GM12878 (cell line): ENCODE data around the gene CLBA1. TPM values are rescaled to one million over a fixed set of nuclear protein-coding genes. Genes with fewer than 3 reads are reported as not detected.

Experiments used
- ATAC-seq: fragments of 200-7000 bp; cut with Tn5 transposase; 3 replicates; pipeline ENCODE4 v1.9.1; 2020; ENCODE audit warnings: mild to moderate bottlenecking, moderate library complexity
- BruUV-seq: library from RNA; stranded (reverse); fragments of 400-500 nt; replicated peaks from 2 replicates; lab custom pipeline; 2021; lab: Mats Ljungman, UMichigan
- CTCF ChIA-PET: fragments of 300-600 bp; sonication (Branson Sonifier 250); formaldehyde crosslinking; extraction: SDS; loops from one replicate; lab custom pipeline; 2021; ENCODE audit warnings: inconsistent platforms; lab: Yijun Ruan, JAX
- POLR2A ChIA-PET: fragments of 350-600 bp; formaldehyde crosslinking; extraction: SDS; loops from one replicate; lab custom pipeline; 2021; ENCODE audit warnings: inconsistent platforms; lab: Charles Lee
- RAD21 ChIA-PET: fragments of 300-600 bp; sonication (Branson Sonifier 250); formaldehyde crosslinking; loops from one replicate; lab custom pipeline; 2023; ENCODE audit warnings: antibody characterized with exemption; ENCODE audit not compliant: unreplicated experiment; lab: Charles Lee
- SMC1A ChIA-PET: fragments of 300-600 bp; sonication (Branson Sonifier 250); formaldehyde crosslinking; loops from one replicate; lab custom pipeline; 2023; ENCODE audit not compliant: unreplicated experiment, uncharacterized antibody; lab: Charles Lee
- DNase-seq: peaks from one replicate; pipeline ENCODE4 v3.0.0-alpha.2; 2011; ENCODE audit warnings: low read depth, low spot score
- FAIRE-seq: peaks from 3 replicates; lab custom pipeline; 2011; peaks lifted over from hg19 to GRCh38; lab: Jason Lieb, UNC
- H2AFZ ChIP-seq: 2 replicates; pipeline ENCODE4 v1.6.0; 2011; ENCODE audit warnings: low read depth, low read length, control low read depth; ENCODE audit not compliant: control insufficient read depth
- H3K27ac ChIP-seq: 2 replicates; pipeline ENCODE4 v1.5.1; 2011; ENCODE audit warnings: control low read depth; ENCODE audit not compliant: control insufficient read depth, insufficient read depth
- H3K27me3 ChIP-seq, 2 experiments: replicated peaks in 1 of 2; 2 replicates each; pipeline versions ENCODE4 v1.6.0 to v1.6.1; 2011; ENCODE audit warnings: low read length in 1 of 2; ENCODE audit not compliant: control insufficient read depth in 2 of 2, insufficient read depth in 2 of 2
- H3K36me3 ChIP-seq, 2 experiments: 2 replicates each; pipeline ENCODE4 v1.5.1; 2011; ENCODE audit warnings: low read length in 1 of 2; ENCODE audit not compliant: control insufficient read depth in 2 of 2, insufficient read depth in 2 of 2
- H3K4me1 ChIP-seq: 2 replicates; pipeline ENCODE4 v1.6.1; 2011; ENCODE audit warnings: mild to moderate bottlenecking, low read length, moderate library complexity, mixed read lengths; ENCODE audit not compliant: control insufficient read depth, insufficient read depth
- H3K4me2 ChIP-seq: 2 replicates; pipeline ENCODE4 v1.6.0; 2011; ENCODE audit warnings: control low read depth; ENCODE audit not compliant: control insufficient read depth, insufficient read depth
- H3K4me3 ChIP-seq: fragments of 200-600 bp; sonication (generic); 2 replicates; pipeline ENCODE4 v1.5.1; 2016
- H3K79me2 ChIP-seq: 2 replicates; pipeline ENCODE4 v1.6.0; 2011; ENCODE audit warnings: low read length; ENCODE audit not compliant: control insufficient read depth, insufficient read depth
- H3K9ac ChIP-seq: 2 replicates; pipeline ENCODE4 v1.8.0; 2011; ENCODE audit warnings: low read length, control low read depth, mixed read lengths; ENCODE audit not compliant: control insufficient read depth, insufficient read depth
- H3K9me3 ChIP-seq: replicated peaks from 3 replicates; pipeline ENCODE4 v1.5.1; 2011; ENCODE audit warnings: mild to moderate bottlenecking, low read length; ENCODE audit not compliant: control insufficient read depth, insufficient read depth
- H4K20me1 ChIP-seq: 2 replicates; pipeline ENCODE4 v1.6.0; 2011; ENCODE audit not compliant: control insufficient read depth, insufficient read depth
- NR2C1 ChIP-seq: fragments of 450-650 bp; IDR thresholded peaks from 2 replicates; pipeline ENCODE4 v1.6.1; 2017; ENCODE audit warnings: antibody characterized with exemption, mild to moderate bottlenecking, moderate library complexity
- SMARCA5 ChIP-seq: fragments of 450-650 bp; IDR thresholded peaks from 2 replicates; pipeline ENCODE4 v1.6.1; 2017; ENCODE audit warnings: mild to moderate bottlenecking
- STAT1 ChIP-seq: fragments of 450-650 bp; conservative IDR thresholded peaks from 2 replicates; pipeline ENCODE4 v1.6.1; 2014; ENCODE audit warnings: antibody characterized with exemption, mild to moderate bottlenecking
- SUZ12 ChIP-seq: fragments of 200-600 bp; sonication (generic); IDR thresholded peaks from one replicate; pipeline ENCODE4 v1.6.1; 2018; ENCODE audit warnings: antibody characterized with exemption, mild to moderate bottlenecking; ENCODE audit not compliant: unreplicated experiment
- YY1 ChIP-seq: IDR thresholded peaks from 2 replicates; pipeline ENCODE4 v1.6.1; 2011; ENCODE audit warnings: low read depth, mild to moderate bottlenecking, low read length
- ZNF687 ChIP-seq: fragments of 450-650 bp; IDR thresholded peaks from 2 replicates; pipeline ENCODE4 v1.6.1; 2017; ENCODE audit warnings: mild to moderate bottlenecking, moderate library complexity
- WGBS: methylation state at CpG from one replicate; pipeline ENCODE4 v1.1.6; 2016; ENCODE audit warnings: low lambda C conversion rate; ENCODE audit not compliant: insufficient replicate concordance, insufficient coverage; ENCODE audit errors: missing lambda C conversion rate; 5-methylcytosine and 5-hydroxymethylcytosine counted together
- in situ Hi-C: fragments of 300-500 bp; cut with MboI; formaldehyde crosslinking; loops from 9 replicates; pipeline ENCODE4 v1.14.3; 2018; ENCODE audit warnings: mixed read lengths
- intact Hi-C: fragments of 100-400 bp; cut with micrococcal nuclease; formaldehyde crosslinking; loops from one replicate; pipeline ENCODE4 v1.14.2; 2022; ENCODE audit not compliant: unreplicated experiment
- polyA plus RNA-seq, 11 experiments: library from polyadenylated mRNA; depleted of rRNA in 4 of 11; unstranded in 6 of 11; stranded (reverse) in 5 of 11; fragments of >200 nt; fragmentation: Nextera tagmentation in 4 of 11; fragmentation: Illumina TruSeq in 1 of 11; extraction: Ambion mirVana in 4 of 11; extraction: Trizol in 1 of 11; gene quantifications; 1 replicate in 1 of 11; 2 replicates in 10 of 11; pipeline versions ENCODE4 v1.2.1 to v1.2.3, GENCODE V29; 2011 to 2016; ENCODE audit warnings: inconsistent platforms in 2 of 11, missing spikeins in 2 of 11, low read depth in 1 of 11
- total RNA-seq, 4 experiments: library from RNA; depleted of rRNA in 3 of 4; stranded (reverse); fragments of >200 nt in 3 of 4; fragmentation: Illumina TruSeq in 1 of 4; extraction: Trizol in 1 of 4; gene quantifications; 2 replicates each; pipeline versions ENCODE4 v1.2.1 to v1.2.3, GENCODE V29; 2013 to 2021
- TF ChIP-seq, protein P1 (sequence below): fragments of 150-350 bp; IDR thresholded peaks from 2 replicates; pipeline ENCODE4 v1.6.1; 2014; ENCODE audit warnings: mild to moderate bottlenecking, low read depth, low read length

CLBA1 gene
- total and polyA plus RNA-seq, 10 of the 15 experiments (the other 5 are each of a cell fraction or from before 2014, with no cell fraction given) = 0.07 to 1.1 (median 0.62) TPM; not detected in 1

DNA sequence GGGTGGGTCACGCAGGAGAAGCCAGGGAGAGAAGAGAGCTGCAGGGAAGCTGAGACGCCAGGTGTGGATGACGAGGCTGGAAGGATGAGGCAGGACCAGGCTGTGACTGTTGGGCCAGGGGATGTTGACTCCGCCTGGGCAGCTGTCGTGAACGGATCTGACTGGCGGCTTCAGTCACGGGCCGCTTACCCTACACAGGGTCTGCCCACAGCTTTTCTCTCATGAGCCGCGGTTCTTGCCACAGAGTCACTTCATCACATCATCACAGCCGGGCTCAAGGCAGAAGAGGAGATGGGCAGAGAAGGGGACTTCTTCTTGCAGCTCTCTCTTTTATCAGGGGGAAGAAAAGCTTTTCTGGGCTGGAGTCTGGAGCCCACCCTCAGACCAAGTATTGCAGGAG is 7.7 kb downstream of the CLBA1 start:
- H3K4me1 ChIP-seq = no peaks in the 10 kb centered on the region
- POLR2A ChIA-PET = no interaction called here
- BruUV-seq = no TSS peak

More for the DNA sequence above, 7.7 kb downstream of the CLBA1 start:
- no peaks in the 10 kb centered on the region for H3K79me2 ChIP-seq
- TF ChIP-seq ZNF687 (no peak), SUZ12 (no peak), STAT1 (no peak), YY1 (no peak), SMARCA5 (no peak), NR2C1 (no peak)
- TF ChIP-seq, protein P1, sequence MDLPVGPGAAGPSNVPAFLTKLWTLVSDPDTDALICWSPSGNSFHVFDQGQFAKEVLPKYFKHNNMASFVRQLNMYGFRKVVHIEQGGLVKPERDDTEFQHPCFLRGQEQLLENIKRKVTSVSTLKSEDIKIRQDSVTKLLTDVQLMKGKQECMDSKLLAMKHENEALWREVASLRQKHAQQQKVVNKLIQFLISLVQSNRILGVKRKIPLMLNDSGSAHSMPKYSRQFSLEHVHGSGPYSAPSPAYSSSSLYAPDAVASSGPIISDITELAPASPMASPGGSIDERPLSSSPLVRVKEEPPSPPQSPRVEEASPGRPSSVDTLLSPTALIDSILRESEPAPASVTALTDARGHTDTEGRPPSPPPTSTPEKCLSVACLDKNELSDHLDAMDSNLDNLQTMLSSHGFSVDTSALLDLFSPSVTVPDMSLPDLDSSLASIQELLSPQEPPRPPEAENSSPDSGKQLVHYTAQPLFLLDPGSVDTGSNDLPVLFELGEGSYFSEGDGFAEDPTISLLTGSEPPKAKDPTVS = no peak
- H4K20me1 ChIP-seq = no peaks in the 10 kb centered on the region
- SMC1A ChIA-PET = interaction anchor here (1.4 kb wide), 1 partner anchor 9 kb away, joined by 3 read pairs; no protein-coding TSS in a partner anchor
- CTCF ChIA-PET = interaction anchor here (1.0 to 1.3 kb wide), 2 partner anchors 45 to 53 kb away, joined by 3 to 4 read pairs; no protein-coding TSS in a partner anchor
- ATAC-seq (no peak), FAIRE-seq (no peak), DNase-seq (no peak)
- no peak overlapping the region for H3K27ac ChIP-seq
- intact Hi-C loops (no loop called here), in situ Hi-C loops (no loop called here)
- no peak overlapping the region for H2AFZ ChIP-seq
- H3K27me3 ChIP-seq = no peaks in the 10 kb centered on the region
- RAD21 ChIA-PET = interaction anchor here (1.6 kb wide), 1 partner anchor 11 kb away, joined by 4 read pairs; no protein-coding TSS in a partner anchor
- H3K4me3 ChIP-seq = no peak overlapping the region
- no peak overlapping the region for H3K9ac ChIP-seq
- no peaks in the 10 kb centered on the region for H3K9me3 ChIP-seq
- H3K36me3 ChIP-seq = no peaks in the 10 kb centered on the region
- WGBS = 78% methylated on average over 11 of the region's 12 CpGs
- H3K4me2 ChIP-seq = no peak overlapping the region
